RWPE1 (cell line): ENCODE data around the gene NDUFA7.

Experiments
- CTCF ChIA-PET: fragments of 350-600 bp; sonication (Branson Sonifier 250); formaldehyde crosslinking; extraction: SDS; loops from one replicate; lab custom pipeline; 2021; lab: Yijun Ruan, JAX
- POLR2A ChIA-PET: fragments of 400-600 bp; formaldehyde crosslinking; extraction: SDS; loops from one replicate; lab custom pipeline; 2020; ENCODE audit warnings: antibody characterized with exemption; ENCODE audit not compliant: low non-redundant PET; lab: Yijun Ruan, JAX
- DNase-seq: peaks from one replicate; pipeline ENCODE4 v3.0.0; 2012; ENCODE audit warnings: low spot score
- H3K27ac ChIP-seq: fragments of 450-650 bp; 2 replicates; pipeline ENCODE4 v1.5.1; 2017
- CTCF ChIP-seq: fragments of 450-650 bp; conservative IDR thresholded peaks from 2 replicates; pipeline ENCODE4 v1.5.1; 2017; ENCODE audit warnings: low read depth, mild to moderate bottlenecking

The NDUFA7 gene

GRCh38 chr19:8335343-8336071 lies 14.3 kb upstream of the NDUFA7 start:
- TF ChIP-seq CTCF, result peak; percentile 47
- peak overlapping the region; percentile 61 for H3K27ac ChIP-seq
- ChIA-PET POLR2A (interaction anchor here (0.6 kb wide), 1 partner anchor 14 kb away, joined by 4 read pairs; the partner anchor contains the start of genes NDUFA7 and RPS28), CTCF (interaction anchor here (0.6 to 1.2 kb wide), 3 partner anchors 12 to 246 kb away, joined by 3 to 4 read pairs (median 4); no protein-coding TSS in a partner anchor)
- no peak for DNase-seq

- DNase-seq, result peak; percentile 85
- H3K27ac ChIP-seq, result peak overlapping the region; percentile 61
- no peak for TF ChIP-seq CTCF
- ChIA-PET CTCF (interaction anchor here (0.7 to 1.2 kb wide), 3 partner anchors 19 to 246 kb away, joined by 3 to 4 read pairs (median 3); no protein-coding TSS in a partner anchor), POLR2A (no interaction called here)
Observed at GRCh38 chr19:8334458-8335342, 13.5 kb upstream of the NDUFA7 start.

- DNase-seq, result no peak
- no peak overlapping the region for H3K27ac ChIP-seq
- POLR2A ChIA-PET, result no interaction called here
- TF ChIP-seq CTCF, result no peak
- CTCF ChIA-PET, result interaction anchor here (0.7 to 1.2 kb wide), 4 partner anchors 20 to 425 kb away, joined by 3 to 4 read pairs (median 3); no protein-coding TSS in a partner anchor
Observed at GRCh38 chr19:8333767-8334457, 12.7 kb upstream of the NDUFA7 start.

- TF ChIP-seq CTCF, result no peak
- ChIA-PET POLR2A (no interaction called here), CTCF (interaction anchor here (0.7 to 1.0 kb wide), 2 partner anchors 20 to 424 kb away, joined by 3 to 4 read pairs; no protein-coding TSS in a partner anchor)
- no peak overlapping the region for H3K27ac ChIP-seq
- DNase-seq, result no peak
Observed at GRCh38 chr19:8332976-8333766, 12.0 kb upstream of the NDUFA7 start.

GRCh38 chr19:8331263-8331845 lies 10.2 kb upstream of the NDUFA7 start:
- CTCF ChIA-PET, result interaction anchor here (0.7 kb wide), 1 partner anchor 23 kb away, joined by 5 read pairs; no protein-coding TSS in a partner anchor
- DNase-seq, result no peak

More at GRCh38 chr19:8331263-8331845, 10.2 kb upstream of the NDUFA7 start:
- no peak for TF ChIP-seq CTCF
- POLR2A ChIA-PET, result no interaction called here
- H3K27ac ChIP-seq, result no peak overlapping the region
